GM20000 (cell line): ENCODE data around the gene RNPEP.
A peak's percentile ranks its signal among the peaks of the same experiment; 100 is the strongest.
"Not testable (repeated sequence)": the region's sequence is repeated elsewhere in the genome, so short reads cannot be mapped to it uniquely, and the experiment has no call there.

ENCODE experiments used
- DNase-seq: peaks from one replicate; pipeline ENCODE4 v3.0.0; 2012; ENCODE audit warnings: low spot score
- CTCF ChIP-seq: IDR thresholded peaks from 2 replicates; pipeline ENCODE4 v1.5.1; 2012; ENCODE audit warnings: mild to moderate bottlenecking, control low read depth; ENCODE audit errors: extremely low read depth, missing control alignments

The RNPEP gene

GRCh38 chr1:201947697-201948008 is 34.8 kb upstream of the RNPEP start:
- no peak for TF ChIP-seq CTCF
- no peak for DNase-seq

GRCh38 chr1:201949491-201949890 is 33.0 kb upstream of the RNPEP start:
- no peak for TF ChIP-seq CTCF
- no peak for DNase-seq

GRCh38 chr1:201954263-201955008 is 28.0 kb upstream of the RNPEP start:
- no peak for TF ChIP-seq CTCF
- DNase-seq, result no peak

- no peak for TF ChIP-seq CTCF
- peak; percentile 93 for DNase-seq
Observed at GRCh38 chr1:201955009-201955728, 27.3 kb upstream of the RNPEP start, which contains the start of gene TIMM17A. TIMM17A (plus strand) TSS chr1:201955503; CDS start chr1:201955527, 24 bp downstream.

- TF ChIP-seq CTCF, result no peak
- peak; percentile 25 for DNase-seq
Observed at GRCh38 chr1:201955729-201956143, 26.7 kb upstream of the RNPEP start.

- TF ChIP-seq CTCF, result no peak
Observed at GRCh38 chr1:201958348-201958747, 24.1 kb upstream of the RNPEP start.

GRCh38 chr1:201962382-201962781 is 20.1 kb upstream of the RNPEP start:
- not testable (repeated sequence) for DNase-seq

More at GRCh38 chr1:201958348-201958747, 24.1 kb upstream of the RNPEP start:
- DNase-seq, result no peak
